Measurements from ENCODE around the gene CHD6.

CHD6 gene

DNA sequence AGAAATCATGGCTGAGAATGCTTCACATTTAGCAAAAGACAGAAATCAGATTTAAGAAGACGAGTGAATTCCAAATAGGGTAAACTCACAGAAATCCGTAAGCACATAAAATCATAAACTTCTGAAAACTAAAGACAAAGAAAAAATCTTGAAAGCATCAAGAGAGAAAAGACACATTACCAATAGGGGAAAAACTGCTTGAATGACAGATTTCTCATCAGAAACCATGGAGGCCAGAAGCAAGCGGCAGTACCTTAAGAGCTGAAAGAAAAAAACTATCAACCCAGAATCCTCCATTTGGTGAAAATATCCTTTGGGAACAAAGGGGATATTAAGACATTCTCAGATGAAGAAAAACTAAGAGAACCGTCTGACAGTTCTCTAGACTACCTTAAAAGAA, 185.0 kb downstream of the CHD6 start:
- Histone ChIP-seq H3K36me3 (ENCODE audit: insufficient read depth, low read length) (peaks cover 5% of the 10 kb centered on the region; the same call in 1 of the 2 replicates), H3K9ac (ENCODE audit: low read depth, low read length) (no peak overlapping the region)

GRCh38 chr20:41432746-41433145, 185.4 kb downstream of the CHD6 start:
- Histone ChIP-seq H3K4me1 (ENCODE audit: insufficient read depth, low read length) (no peaks in the 10 kb centered on the region), H3K9me3 (ENCODE audit: control insufficient read depth, insufficient read depth, low read length) (no peaks in the 10 kb centered on the region), H3K9ac (ENCODE audit: low read depth, low read length) (no peak overlapping the region), H3K36me3 (ENCODE audit: insufficient read depth, low read length) (peaks cover 5% of the 10 kb centered on the region; the same call in 1 of the 2 replicates)

More for the DNA sequence above, 185.0 kb downstream of the CHD6 start:
- no peaks in the 10 kb centered on the region for H3K4me1 ChIP-seq (ENCODE audit: insufficient read depth, low read length)
- no peaks in the 10 kb centered on the region for H3K9me3 ChIP-seq (ENCODE audit: control insufficient read depth, insufficient read depth, low read length)

GRCh38 chr20:41428285-41428684, 189.9 kb downstream of the CHD6 start:
- no peak overlapping the region for H3K9ac ChIP-seq (ENCODE audit: low read depth, low read length)
- no peaks in the 10 kb centered on the region for H3K9me3 ChIP-seq (ENCODE audit: control insufficient read depth, insufficient read depth, low read length)
- peaks cover 25% of the 10 kb centered on the region for H3K36me3 ChIP-seq (ENCODE audit: insufficient read depth, low read length)
- H3K4me1 ChIP-seq (ENCODE audit: insufficient read depth, low read length): no peaks in the 10 kb centered on the region

GRCh38 chr20:41427833-41428232, 190.3 kb downstream of the CHD6 start:
- peaks cover 29% of the 10 kb centered on the region for H3K36me3 ChIP-seq (ENCODE audit: insufficient read depth, low read length)
- H3K9me3 ChIP-seq (ENCODE audit: control insufficient read depth, insufficient read depth, low read length): no peaks in the 10 kb centered on the region
- H3K4me1 ChIP-seq (ENCODE audit: insufficient read depth, low read length): no peaks in the 10 kb centered on the region
- H3K9ac ChIP-seq (ENCODE audit: low read depth, low read length): no peak overlapping the region

GRCh38 chr20:41426976-41427375, 191.2 kb downstream of the CHD6 start:
- Histone ChIP-seq H3K36me3 (ENCODE audit: insufficient read depth, low read length) (peaks cover 36% of the 10 kb centered on the region), H3K4me1 (ENCODE audit: insufficient read depth, low read length) (no peaks in the 10 kb centered on the region), H3K9me3 (ENCODE audit: control insufficient read depth, insufficient read depth, low read length) (no peaks in the 10 kb centered on the region), H3K9ac (ENCODE audit: low read depth, low read length) (no peak overlapping the region)

- Histone ChIP-seq H3K4me1 (ENCODE audit: insufficient read depth, low read length) (no peaks in the 10 kb centered on the region), H3K9me3 (ENCODE audit: control insufficient read depth, insufficient read depth, low read length) (no peaks in the 10 kb centered on the region), H3K36me3 (ENCODE audit: insufficient read depth, low read length) (peaks cover 42% of the 10 kb centered on the region), H3K9ac (ENCODE audit: low read depth, low read length) (no peak overlapping the region)
These were observed 191.9 kb downstream of the CHD6 start for GRCh38 chr20:41426086-41426830.

DNA sequence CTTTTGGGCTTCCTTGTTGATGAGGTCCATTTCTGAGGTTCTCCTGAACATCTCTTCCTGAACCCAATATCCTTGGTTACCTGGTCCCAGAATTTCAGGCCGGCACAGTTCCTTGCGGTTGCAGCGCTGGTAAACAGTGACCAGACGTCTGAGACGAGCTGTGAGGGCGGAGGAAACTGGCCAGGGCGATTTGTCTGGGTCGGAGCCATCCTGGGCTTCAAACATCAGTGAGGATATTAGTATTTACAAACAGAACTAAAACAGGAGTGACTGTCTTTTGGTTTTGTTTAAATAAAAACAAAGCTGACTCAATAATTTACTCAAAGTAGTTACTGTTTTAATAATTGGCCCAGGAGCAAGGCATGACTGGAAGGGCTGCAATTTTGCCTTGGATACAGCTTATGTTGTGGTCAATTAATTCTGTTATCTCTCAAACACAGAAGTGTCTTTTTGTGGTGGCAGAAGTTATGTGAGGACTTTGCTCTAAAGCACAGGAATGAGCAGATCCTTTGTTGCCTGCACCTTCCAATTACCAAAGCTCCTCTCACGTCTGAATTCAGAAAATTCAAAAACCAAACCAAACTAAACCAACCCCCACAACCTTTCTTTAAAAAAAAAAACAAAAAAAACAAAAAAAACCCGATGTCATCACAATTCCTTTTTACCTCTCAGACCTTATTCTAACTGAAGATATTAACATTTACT, 192.8 kb downstream of the CHD6 start:
- Histone ChIP-seq H3K9ac (ENCODE audit: low read depth, low read length) (no peak overlapping the region), H3K4me1 (ENCODE audit: insufficient read depth, low read length) (no peaks in the 10 kb centered on the region), H3K36me3 (ENCODE audit: insufficient read depth, low read length) (peaks cover 50% of the 10 kb centered on the region), H3K9me3 (ENCODE audit: control insufficient read depth, insufficient read depth, low read length) (no peaks in the 10 kb centered on the region)

DNA sequence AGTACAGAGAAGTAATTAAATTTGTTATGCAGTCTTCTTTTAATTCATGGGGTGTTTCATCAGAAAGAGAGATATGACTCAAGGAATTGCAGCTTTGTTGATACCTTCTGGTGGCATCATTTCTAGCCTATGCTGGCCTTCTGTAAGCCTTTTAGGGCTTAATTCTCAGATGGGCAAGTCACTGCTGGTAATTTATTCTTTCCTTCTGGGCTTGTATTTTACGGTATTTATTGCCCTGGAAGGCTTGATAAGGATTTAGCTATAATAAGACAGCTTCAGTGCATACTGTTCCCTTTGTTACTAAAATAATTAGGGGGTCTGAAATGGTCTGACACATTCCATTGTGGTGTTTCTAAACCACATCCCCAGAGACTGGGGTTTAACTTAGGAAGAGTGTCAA, 193.6 kb downstream of the CHD6 start:
- Histone ChIP-seq H3K4me1 (ENCODE audit: insufficient read depth, low read length) (no peaks in the 10 kb centered on the region), H3K36me3 (ENCODE audit: insufficient read depth, low read length) (peaks cover 55% of the 10 kb centered on the region), H3K9ac (ENCODE audit: low read depth, low read length) (no peak overlapping the region), H3K9me3 (ENCODE audit: control insufficient read depth, insufficient read depth, low read length) (no peaks in the 10 kb centered on the region)

DNA sequence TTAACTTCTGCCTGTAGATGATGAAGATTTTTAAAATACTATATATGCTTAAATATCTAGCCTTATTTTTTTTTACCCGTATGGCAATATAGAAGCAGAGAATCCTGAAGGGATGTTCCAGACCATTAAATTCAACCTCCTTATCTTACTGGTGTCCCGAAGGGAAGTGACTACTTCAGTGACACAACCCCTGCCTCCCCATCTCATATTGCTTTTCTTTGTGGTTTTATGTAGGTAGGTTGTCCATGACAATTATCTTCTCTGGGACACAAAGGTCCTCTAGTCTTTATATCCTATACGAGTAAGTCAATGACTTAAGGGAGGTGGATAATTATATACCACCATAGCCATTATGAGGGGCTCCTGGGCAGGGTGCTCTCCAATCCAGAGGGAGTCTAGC, 194.2 kb downstream of the CHD6 start:
- Histone ChIP-seq H3K9ac (ENCODE audit: low read depth, low read length) (no peak overlapping the region), H3K4me1 (ENCODE audit: insufficient read depth, low read length) (no peaks in the 10 kb centered on the region), H3K36me3 (ENCODE audit: insufficient read depth, low read length) (peaks cover 55% of the 10 kb centered on the region), H3K9me3 (ENCODE audit: control insufficient read depth, insufficient read depth, low read length) (no peaks in the 10 kb centered on the region)

GRCh38 chr20:41422953-41423352, 195.2 kb downstream of the CHD6 start:
- Histone ChIP-seq H3K4me1 (ENCODE audit: insufficient read depth, low read length) (no peaks in the 10 kb centered on the region), H3K9me3 (ENCODE audit: control insufficient read depth, insufficient read depth, low read length) (no peaks in the 10 kb centered on the region), H3K9ac (ENCODE audit: low read depth, low read length) (no peak overlapping the region), H3K36me3 (ENCODE audit: insufficient read depth, low read length) (peaks cover 51% of the 10 kb centered on the region)

DNA sequence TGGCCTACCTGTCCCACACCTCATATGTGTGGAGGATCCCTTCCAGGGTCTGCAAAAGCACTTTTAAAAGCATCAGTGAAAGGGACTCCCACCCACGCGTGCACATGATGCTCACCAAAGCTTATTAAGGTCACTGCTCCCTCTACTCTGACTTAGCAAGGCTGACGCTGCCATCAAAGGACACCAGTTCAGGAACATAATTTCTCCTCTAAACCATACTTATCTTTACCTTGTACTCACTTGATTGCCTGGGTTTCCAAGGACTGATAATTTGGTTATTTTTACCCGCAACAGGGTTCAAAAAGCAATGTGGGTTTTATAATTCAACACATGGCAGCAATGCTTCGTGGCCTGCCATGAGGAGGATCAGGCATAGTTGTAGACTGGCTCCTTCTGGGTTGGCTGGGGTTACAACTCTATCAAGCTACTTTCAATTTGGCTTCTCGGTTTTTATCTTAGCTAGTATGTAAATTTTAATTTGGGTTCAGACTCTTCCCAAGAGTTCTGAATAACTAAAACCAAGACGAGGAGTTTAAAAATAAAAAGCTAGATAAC, 199.4 kb downstream of the CHD6 start:
- Histone ChIP-seq H3K36me3 (ENCODE audit: insufficient read depth, low read length) (peaks cover 48% of the 10 kb centered on the region), H3K4me1 (ENCODE audit: insufficient read depth, low read length) (no peaks in the 10 kb centered on the region), H3K9me3 (ENCODE audit: control insufficient read depth, insufficient read depth, low read length) (no peaks in the 10 kb centered on the region), H3K9ac (ENCODE audit: low read depth, low read length) (no peak overlapping the region)

DNA sequence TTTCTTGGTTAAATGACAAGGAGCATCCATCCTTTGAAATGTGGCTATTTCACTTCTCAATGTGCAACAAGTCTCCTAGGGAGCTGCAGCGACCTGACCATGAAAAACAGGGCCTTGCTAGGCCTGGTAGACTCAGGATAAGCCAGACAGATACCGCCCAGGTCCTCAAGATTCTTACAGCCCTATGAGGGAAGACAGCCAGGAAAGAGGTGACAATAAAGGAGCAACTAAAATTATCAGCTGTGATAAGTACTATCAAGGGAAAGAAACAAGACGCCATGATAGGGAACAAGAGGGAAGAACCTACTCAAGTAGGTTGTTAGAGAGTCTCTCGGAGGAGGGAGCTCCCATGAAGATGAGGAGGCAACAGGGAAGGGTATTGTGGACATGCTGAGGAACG, 200.1 kb downstream of the CHD6 start:
- no peaks in the 10 kb centered on the region for H3K9me3 ChIP-seq (ENCODE audit: control insufficient read depth, insufficient read depth, low read length)
- peaks cover 44% of the 10 kb centered on the region for H3K36me3 ChIP-seq (ENCODE audit: insufficient read depth, low read length)

DNA sequence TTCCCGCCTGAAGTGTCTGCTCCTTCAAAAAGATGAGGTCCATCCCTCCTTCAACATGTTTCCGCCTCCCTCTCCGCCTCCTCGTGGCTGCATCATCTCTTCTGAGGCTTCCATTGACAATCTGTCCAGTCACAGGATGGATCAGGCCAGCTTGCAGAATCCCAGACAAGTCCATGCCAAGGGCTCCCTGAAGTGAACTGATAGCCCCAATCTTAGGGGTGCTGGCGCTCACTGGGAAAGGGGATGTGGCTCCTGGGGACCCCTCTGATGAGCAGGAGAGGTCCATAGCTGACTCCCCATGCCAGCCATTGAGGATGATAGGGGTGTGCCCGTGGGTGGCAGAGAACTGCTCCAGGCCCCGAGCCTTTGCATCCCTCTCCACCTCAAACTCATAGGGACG, 203.0 kb downstream of the CHD6 start:
- no peak overlapping the region for H3K9ac ChIP-seq (ENCODE audit: low read depth, low read length)
- H3K4me1 ChIP-seq (ENCODE audit: insufficient read depth, low read length): no peaks in the 10 kb centered on the region
- no peaks in the 10 kb centered on the region for H3K9me3 ChIP-seq (ENCODE audit: control insufficient read depth, insufficient read depth, low read length)
- peaks cover 20% of the 10 kb centered on the region for H3K36me3 ChIP-seq (ENCODE audit: insufficient read depth, low read length)

More for the DNA sequence above, 200.1 kb downstream of the CHD6 start:
- H3K9ac ChIP-seq (ENCODE audit: low read depth, low read length): no peak overlapping the region
- H3K4me1 ChIP-seq (ENCODE audit: insufficient read depth, low read length): no peaks in the 10 kb centered on the region

- Histone ChIP-seq H3K9ac (ENCODE audit: low read depth, low read length) (no peak overlapping the region), H3K4me1 (ENCODE audit: insufficient read depth, low read length) (no peaks in the 10 kb centered on the region), H3K36me3 (ENCODE audit: insufficient read depth, low read length) (peaks cover 20% of the 10 kb centered on the region)
These were observed 205.0 kb downstream of the CHD6 start for GRCh38 chr20:41413169-41413568.

More at GRCh38 chr20:41413169-41413568, 205.0 kb downstream of the CHD6 start:
- H3K9me3 ChIP-seq (ENCODE audit: control insufficient read depth, insufficient read depth, low read length): no peaks in the 10 kb centered on the region
